Peyer's patch (tissue), 4 donors: ENCODE results near the gene ZNF778. TPM values are rescaled to one million over a fixed set of nuclear protein-coding genes. Genes with fewer than 3 reads are reported as not detected.

Experiments
- DNase-seq, 3 donors: peaks; one replicate each; pipeline ENCODE4 v3.0.0-alpha.2; 2017 to 2019
- H3K27ac ChIP-seq, 4 donors: fragments of 200-600 bp; sonication (generic); one replicate each; pipeline ENCODE4 v1.5.1; 2016 to 2019
- H3K27me3 ChIP-seq, 2 donors: fragments of 200-600 bp; sonication (generic); one replicate each; pipeline ENCODE4 v1.5.1; 2019
- H3K36me3 ChIP-seq, 3 donors: fragments of 200-600 bp; sonication (generic); one replicate each; pipeline ENCODE4 v1.5.1; 2016 to 2019
- H3K4me1 ChIP-seq, 4 donors: fragments of 200-600 bp; sonication (generic); one replicate each; pipeline ENCODE4 v1.5.1; 2016 to 2019
- H3K4me3 ChIP-seq, 4 donors: fragments of 200-600 bp; sonication (generic); 1 replicate in 3 of 4; 2 replicates in 1 of 4; pipeline ENCODE4 v1.5.1; 2016 to 2019; ENCODE audit warnings: mild to moderate bottlenecking in 1 of 4
- H3K9me3 ChIP-seq, 4 donors: fragments of 200-600 bp; sonication (generic); one replicate each; pipeline ENCODE4 v1.5.1; 2016 to 2019; ENCODE audit warnings: mild to moderate bottlenecking in 1 of 4
- CTCF ChIP-seq, 6 experiments: fragments of 450-650 bp in 4 of 6; fragments of 200-600 bp in 2 of 6; sonication (generic) in 1 of 6; IDR thresholded peaks; one replicate each; pipeline ENCODE4 v1.5.1; 2017 to 2019; ENCODE audit warnings: antibody characterized with exemption in 6 of 6, mild to moderate bottlenecking in 3 of 6, moderate library complexity in 1 of 6
- POLR2A ChIP-seq, 2 donors: fragments of 450-650 bp; IDR thresholded peaks; one replicate each; pipeline ENCODE4 v1.5.1; 2017; ENCODE audit warnings: antibody characterized with exemption in 2 of 2, mild to moderate bottlenecking in 2 of 2, moderate library complexity in 2 of 2
- total RNA-seq, 4 donors: library from RNA; depleted of rRNA; stranded (reverse); fragments of >200 nt; gene quantifications; one replicate each; pipeline ENCODE4 v1.1.0, GENCODE V29; 2016

ZNF778 gene
- total RNA-seq, 4 donors from 2014 or later = 4.1 to 16.9 (median 10.7) TPM

GRCh38 chr16:89273741-89274472 is 56.4 kb downstream of the ZNF778 start:
- Histone ChIP-seq H3K27me3 (no peaks in the 10 kb centered on the region), H3K36me3 (peaks cover 0 to 97% (median 0%) of the 10 kb centered on the region in 3 donors), H3K27ac (peak overlapping the region in 2 of 4 donors; percentile 23 to 63), H3K9me3 (no peaks in the 10 kb centered on the region), H3K4me1 (peaks cover 0 to 19% (median 0%) of the 10 kb centered on the region in 4 donors), H3K4me3 (no peak overlapping the region)
- TF ChIP-seq POLR2A (IDR thresholded peaks at IDR 0.05) (no peak), CTCF (IDR thresholded peaks at IDR 0.05) (no peak)
- DNase-seq = no peak

- TF ChIP-seq CTCF (IDR thresholded peaks at IDR 0.05) (no peak), POLR2A (IDR thresholded peaks at IDR 0.05) (no peak)
- H3K4me1 ChIP-seq = peaks cover 0 to 18% (median 0%) of the 10 kb centered on the region in 4 donors
- H3K27ac ChIP-seq = peak overlapping the region in 2 of 4 donors; percentile 23 to 63
- H3K9me3 ChIP-seq = no peaks in the 10 kb centered on the region
- H3K36me3 ChIP-seq = peaks cover 0 to 92% (median 0%) of the 10 kb centered on the region in 3 donors
- no peaks in the 10 kb centered on the region for H3K27me3 ChIP-seq
- no peak overlapping the region for H3K4me3 ChIP-seq
- peak in 2 of 3 donors; percentile 71 to 77 for DNase-seq
Observed at GRCh38 chr16:89274561-89275283, 57.2 kb downstream of the ZNF778 start.

- Histone ChIP-seq H3K9me3 (no peaks in the 10 kb centered on the region), H3K27me3 (no peaks in the 10 kb centered on the region), H3K36me3 (peaks cover 0 to 92% (median 0%) of the 10 kb centered on the region in 3 donors), H3K4me3 (no peak overlapping the region), H3K4me1 (peaks cover 0 to 13% (median 0%) of the 10 kb centered on the region in 4 donors), H3K27ac (peak overlapping the region in 1 of 4 donors; percentile 63)
- TF ChIP-seq CTCF (IDR thresholded peaks at IDR 0.05) = no peak
- TF ChIP-seq POLR2A (IDR thresholded peaks at IDR 0.05) = no peak
- DNase-seq = no peak
Observed at GRCh38 chr16:89275284-89275584, 57.7 kb downstream of the ZNF778 start.

GRCh38 chr16:89275837-89276720 is 58.6 kb downstream of the ZNF778 start:
- no peaks in the 10 kb centered on the region for H3K9me3 ChIP-seq
- H3K27ac ChIP-seq = no peak overlapping the region
- peaks cover 0 to 9% (median 0%) of the 10 kb centered on the region in 4 donors for H3K4me1 ChIP-seq
- peaks cover 0 to 92% (median 0%) of the 10 kb centered on the region in 3 donors for H3K36me3 ChIP-seq
- no peak overlapping the region for H3K4me3 ChIP-seq
- no peaks in the 10 kb centered on the region for H3K27me3 ChIP-seq
- TF ChIP-seq POLR2A (IDR thresholded peaks at IDR 0.05) = no peak
- TF ChIP-seq CTCF (IDR thresholded peaks at IDR 0.05) = no peak
- DNase-seq = no peak

- no peak overlapping the region for H3K27ac ChIP-seq
- H3K4me1 ChIP-seq = peaks cover 0 to 9% (median 0%) of the 10 kb centered on the region in 4 donors
- DNase-seq = no peak
- no peak overlapping the region for H3K4me3 ChIP-seq
- H3K9me3 ChIP-seq = no peaks in the 10 kb centered on the region
- H3K27me3 ChIP-seq = no peaks in the 10 kb centered on the region
- TF ChIP-seq CTCF (IDR thresholded peaks at IDR 0.05) (no peak), POLR2A (IDR thresholded peaks at IDR 0.05) (no peak)
- peaks cover 0 to 93% (median 0%) of the 10 kb centered on the region in 3 donors for H3K36me3 ChIP-seq
Observed at GRCh38 chr16:89277049-89277448, 59.5 kb downstream of the ZNF778 start.
